Mucosa of descending colon (tissue), 3 donors: ENCODE data around the gene EFHD2. TPM values are rescaled to one million over a fixed set of nuclear protein-coding genes. Genes with fewer than 3 reads are reported as not detected.

Experiments used
- ATAC-seq: fragments of 200-7000 bp; cut with Tn5 transposase; one replicate; pipeline ENCODE4 v1.9.1; 2020; ENCODE audit warnings: mild to moderate bottlenecking, moderate library complexity
- DNase-seq, 3 donors: peaks; one replicate each; pipeline ENCODE4 v3.0.0-alpha.2; 2020
- H3K36me3 ChIP-seq: fragments of 200-600 bp; one replicate; pipeline ENCODE4 v1.8.0; 2021; ENCODE audit warnings: low read depth, mild to moderate bottlenecking
- H3K4me1 ChIP-seq: fragments of 200-600 bp; one replicate; pipeline ENCODE4 v1.8.0; 2021; ENCODE audit warnings: low read depth, mild to moderate bottlenecking
- H3K4me3 ChIP-seq: fragments of 200-600 bp; one replicate; pipeline ENCODE4 v1.8.0; 2021; ENCODE audit warnings: mild to moderate bottlenecking
- H3K9me3 ChIP-seq: fragments of 200-600 bp; one replicate; pipeline ENCODE4 v1.8.0; 2021; ENCODE audit warnings: mild to moderate bottlenecking
- CTCF ChIP-seq: fragments of 200-600 bp; IDR thresholded peaks from one replicate; pipeline ENCODE4 v1.8.0; 2022; ENCODE audit warnings: antibody characterized with exemption, mild to moderate bottlenecking
- intact Hi-C, 2 donors: fragments of 100-400 bp; cut with DNase I in 1 of 2; cut with micrococcal nuclease in 1 of 2; formaldehyde crosslinking; loops; one replicate each; pipeline versions ENCODE4 v1.11.0 to v1.11.1; 2022; cut with DNase I, micrococcal nuclease
- total RNA-seq, 3 donors: library from RNA; stranded (reverse); fragmentation: NEBNext Ultra II Directional in 2 of 3; extraction: Animal tissue kit (Norgen Biotek cat#: 25700) in 2 of 3; gene quantifications; one replicate each; pipeline versions ENCODE4 v1.2.1 to v1.2.4, GENCODE V29; 2021 to 2023
- donor health status: DM: no; HTN: no; CAD: no; lungs with moderate emphysema.
- donor health status: DM: no; HTN: no; CAD: no.
- donor health status: DM: no; HTN: yes; CAD: no.

EFHD2 gene
- total RNA-seq, 3 donors from 2014 or later = 89.5 to 197 (median 154) TPM

- ATAC-seq (no peak), DNase-seq (no peak)
- intact Hi-C loops = no loop called here
- TF ChIP-seq CTCF = no peak
- H3K4me1 ChIP-seq = no peaks in the 10 kb centered on the region
- H3K4me3 ChIP-seq = no peak overlapping the region
- H3K36me3 ChIP-seq = no peaks in the 10 kb centered on the region
- H3K9me3 ChIP-seq = peaks cover 6% of the 10 kb centered on the region
These were observed 8.2 kb upstream of the EFHD2 start for GRCh38 chr1:15401391-15402055.

DNA sequence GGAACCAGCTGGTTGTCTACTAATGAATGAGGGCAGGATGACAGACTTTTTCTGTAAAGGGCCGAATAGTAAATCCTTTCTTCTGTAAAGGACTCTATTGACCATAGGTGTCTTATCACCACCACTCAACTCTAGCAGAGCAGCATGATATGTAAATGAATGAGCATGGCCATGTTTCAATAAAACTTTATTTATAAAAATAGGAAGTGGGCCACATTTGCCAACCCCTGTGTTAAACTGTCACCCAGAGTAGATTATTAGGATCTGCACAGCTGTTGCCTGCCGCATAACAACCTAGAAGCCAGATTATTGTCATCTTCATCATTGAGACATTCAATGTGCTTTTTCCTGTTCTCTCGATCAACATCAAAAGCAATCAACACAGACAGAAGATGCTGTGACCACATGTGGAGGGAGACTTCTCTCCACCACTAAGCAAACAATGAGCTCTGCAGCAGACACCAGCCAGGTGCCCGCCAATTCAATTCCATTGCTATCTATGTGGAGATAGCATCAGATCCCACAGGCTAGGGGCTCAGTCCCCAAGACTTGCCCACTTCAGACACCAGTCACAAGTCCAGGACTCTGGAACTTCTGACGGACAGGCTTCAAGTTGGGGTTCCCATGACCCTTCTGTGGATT, 6.8 kb upstream of the EFHD2 start:
- intact Hi-C loops = no loop called here
- no peak for ATAC-seq
- TF ChIP-seq CTCF = no peak

DNA sequence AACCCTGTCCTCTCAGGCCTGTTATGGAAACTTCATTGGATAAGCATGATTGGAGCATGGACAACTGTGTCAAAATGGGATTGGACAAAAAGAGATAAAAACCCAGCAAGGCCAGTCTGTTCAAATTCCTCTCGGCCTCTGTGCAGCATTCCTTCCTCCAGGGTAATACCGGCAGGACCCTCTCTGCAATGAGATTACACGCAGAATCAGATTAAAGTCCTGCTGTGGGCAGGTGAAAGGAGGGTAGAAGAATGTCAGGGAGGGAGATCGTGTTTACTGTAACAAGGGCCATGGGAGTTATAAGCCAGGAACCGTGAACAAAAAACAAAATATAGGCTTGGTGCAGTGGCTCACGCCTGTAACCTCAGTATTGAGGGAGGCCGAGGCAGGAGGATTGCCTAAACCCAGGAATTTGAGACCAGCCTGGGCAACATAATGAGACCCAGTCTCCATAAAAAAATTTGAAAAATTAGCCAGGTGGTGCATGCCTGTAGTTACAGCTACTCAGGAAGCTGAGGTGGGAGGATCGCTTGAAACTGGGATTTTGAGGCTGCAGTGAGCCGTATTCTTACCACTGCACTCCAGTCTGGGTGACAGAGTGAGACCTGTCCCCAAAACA, 5.6 kb upstream of the EFHD2 start:
- intact Hi-C loops = no loop called here
- peaks cover 6% of the 10 kb centered on the region for H3K9me3 ChIP-seq
- ATAC-seq (no peak), DNase-seq (no peak)
- no peak overlapping the region for H3K4me3 ChIP-seq
- H3K4me1 ChIP-seq = peaks cover under 1% of the 10 kb centered on the region
- TF ChIP-seq CTCF = no peak
- H3K36me3 ChIP-seq = no peaks in the 10 kb centered on the region

More for the DNA sequence above, 6.8 kb upstream of the EFHD2 start:
- Histone ChIP-seq H3K36me3 (no peaks in the 10 kb centered on the region), H3K4me3 (no peak overlapping the region), H3K4me1 (no peaks in the 10 kb centered on the region), H3K9me3 (peaks cover 6% of the 10 kb centered on the region)
- DNase-seq = no peak

GRCh38 chr1:15405106-15405850, 4.4 kb upstream of the EFHD2 start:
- H3K36me3 ChIP-seq = no peaks in the 10 kb centered on the region
- intact Hi-C loops = no loop called here
- no peak for TF ChIP-seq CTCF
- ATAC-seq = no peak
- peaks cover 3% of the 10 kb centered on the region for H3K4me1 ChIP-seq
- no peak overlapping the region for H3K4me3 ChIP-seq
- no peaks in the 10 kb centered on the region for H3K9me3 ChIP-seq
- DNase-seq = no peak

DNA sequence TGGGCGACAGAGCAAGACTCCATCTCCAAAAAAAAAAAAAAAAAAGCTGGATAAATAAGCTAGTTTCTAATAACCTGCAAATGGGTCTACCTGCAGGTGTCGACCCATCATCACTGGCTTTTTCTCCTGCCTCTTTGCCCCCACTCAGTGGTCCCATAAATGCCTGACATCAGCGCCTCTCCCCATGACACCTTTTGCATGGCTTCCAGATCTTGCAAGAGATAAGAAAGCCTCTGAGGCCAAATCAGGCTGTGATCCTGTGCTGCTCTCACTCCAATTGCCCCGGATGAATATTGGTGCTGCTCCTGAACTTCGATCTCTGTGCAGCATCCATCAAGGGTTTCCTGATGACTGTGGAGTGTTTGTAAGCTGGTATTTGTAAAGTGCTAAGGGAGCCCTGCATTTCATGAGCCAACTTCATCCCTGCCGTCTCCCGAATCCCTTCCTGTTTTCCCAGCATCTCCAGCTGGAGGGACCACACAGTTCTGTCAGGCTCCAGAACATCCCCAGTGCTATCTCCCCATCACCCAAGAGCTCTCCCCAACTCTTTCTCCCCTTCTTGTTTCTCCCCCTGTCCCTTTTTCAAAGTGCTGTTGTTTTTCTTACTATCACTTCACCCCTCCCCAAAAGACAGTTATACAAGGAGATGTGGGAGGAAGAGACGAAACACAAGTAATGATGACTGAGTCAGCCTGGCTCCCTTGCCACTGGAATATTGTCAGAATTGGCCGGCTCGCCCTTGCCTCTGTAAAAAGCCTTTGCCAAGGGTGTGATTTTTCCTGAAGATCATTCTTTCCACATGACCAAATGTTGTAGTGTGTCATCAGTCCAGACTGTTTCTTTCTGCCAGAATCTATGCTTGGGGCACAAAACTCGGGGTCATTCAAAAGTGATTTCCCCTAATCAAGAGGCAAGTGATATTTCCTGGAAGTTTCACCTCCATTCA, 2.8 kb upstream of the EFHD2 start:
- intact Hi-C loops = no loop called here
- Histone ChIP-seq H3K4me1 (peaks cover 12% of the 10 kb centered on the region), H3K9me3 (no peaks in the 10 kb centered on the region), H3K4me3 (no peak overlapping the region), H3K36me3 (no peaks in the 10 kb centered on the region)
- no peak for TF ChIP-seq CTCF
- ATAC-seq (no peak), DNase-seq (no peak)
